OCI-LY7 (cell line): ENCODE data around the gene HMG20B. TPM values are rescaled to one million over a fixed set of nuclear protein-coding genes. Genes with fewer than 3 reads are reported as not detected.
A peak's percentile ranks its signal among the peaks of the same experiment; 100 is the strongest.

Experiments
- BruUV-seq: library from RNA; stranded (reverse); fragments of 400-500 nt; replicated peaks from 2 replicates; lab custom pipeline; 2021; lab: Mats Ljungman, UMichigan
- CTCF ChIA-PET: fragments of 300-600 bp; sonication (Branson Sonifier 250); formaldehyde crosslinking; loops from one replicate; lab custom pipeline; 2022; ENCODE audit warnings: antibody characterized with exemption; ENCODE audit not compliant: unreplicated experiment; lab: Charles Lee
- POLR2A ChIA-PET: fragments of 300-600 bp; sonication (Branson Sonifier 250); formaldehyde crosslinking; loops from one replicate; lab custom pipeline; 2022; ENCODE audit warnings: antibody characterized with exemption; lab: Charles Lee
- DNase-seq: peaks from one replicate; pipeline ENCODE4 v3.0.0-alpha.2; 2015; ENCODE audit warnings: low spot score
- H2AFZ ChIP-seq: fragments of 200-600 bp; sonication (generic), shearing (Covaris generic); 2 replicates; pipeline ENCODE4 v1.6.1; 2014; ENCODE audit warnings: mild to moderate bottlenecking, antibody characterized with exemption, low read length, moderate library complexity
- H3K27ac ChIP-seq: fragments of 200-600 bp; sonication (generic); 2 replicates; pipeline ENCODE4 v1.5.1; 2014; ENCODE audit warnings: mixed run types, low read depth, mild to moderate bottlenecking, moderate library complexity, low read length, inconsistent platforms; ENCODE audit not compliant: poor library complexity, severe bottlenecking
- H3K36me3 ChIP-seq: fragments of 200-600 bp; sonication (generic); 2 replicates; pipeline ENCODE4 v1.6.1; 2014; ENCODE audit warnings: mild to moderate bottlenecking, antibody characterized with exemption, low read length, moderate library complexity, mixed read lengths; ENCODE audit not compliant: insufficient read depth
- H3K4me1 ChIP-seq: fragments of 200-600 bp; sonication (generic); 2 replicates; pipeline ENCODE4 v1.5.1; 2014; ENCODE audit warnings: mild to moderate bottlenecking, low read length; ENCODE audit not compliant: insufficient read depth, poor library complexity, severe bottlenecking
- H3K4me2 ChIP-seq: fragments of 200-600 bp; sonication (generic); 2 replicates; pipeline ENCODE4 v1.6.1; 2014; ENCODE audit warnings: mild to moderate bottlenecking, low read length
- H3K4me3 ChIP-seq: fragments of 200-600 bp; sonication (generic); 2 replicates; pipeline ENCODE4 v1.5.1; 2014; ENCODE audit warnings: mild to moderate bottlenecking, low read depth, low read length; ENCODE audit not compliant: poor library complexity, severe bottlenecking
- H3K79me2 ChIP-seq: fragments of 200-600 bp; sonication (generic); 2 replicates; pipeline ENCODE4 v1.6.1; 2016; ENCODE audit warnings: low read depth, mild to moderate bottlenecking, low read length, moderate library complexity, mixed read lengths; ENCODE audit not compliant: insufficient read depth
- H3K9me2 ChIP-seq: fragments of 200-600 bp; sonication (generic); 2 replicates; pipeline ENCODE4 v1.6.1; 2016; ENCODE audit warnings: mild to moderate bottlenecking, low read length, mixed read lengths; ENCODE audit not compliant: insufficient read depth
- H3K9me3 ChIP-seq: fragments of 200-600 bp; sonication (generic); 2 replicates; pipeline ENCODE4 v1.6.1; 2014; ENCODE audit warnings: mild to moderate bottlenecking, mixed run types, low read length, mixed read lengths
- H4K20me1 ChIP-seq: fragments of 200-600 bp; sonication (generic); 2 replicates; pipeline ENCODE4 v1.6.1; 2014; ENCODE audit warnings: mild to moderate bottlenecking, antibody characterized with exemption, low read length, moderate library complexity, mixed read lengths; ENCODE audit not compliant: insufficient read depth
- EZH2phosphoT487 ChIP-seq: fragments of 200-600 bp; sonication (generic); IDR thresholded peaks from 2 replicates; pipeline ENCODE4 v1.6.1; 2018; ENCODE audit warnings: low read depth, borderline replicate concordance, mild to moderate bottlenecking, mixed run types, antibody characterized with exemption, low read length, moderate library complexity, mixed read lengths
- intact Hi-C: fragments of 100-400 bp; cut with micrococcal nuclease; formaldehyde crosslinking; loops from one replicate; pipeline ENCODE4 v1.10.0; 2022; ENCODE audit not compliant: unreplicated experiment
- total RNA-seq, 2 experiments: library from RNA; depleted of rRNA in 1 of 2; stranded (reverse); fragments of >200 nt in 1 of 2; shearing (Covaris generic) in 1 of 2; gene quantifications; 2 replicates each; pipeline ENCODE4 v1.2.3, GENCODE V29; 2014 to 2022
- TF ChIP-seq, protein P1 (sequence below): fragments of 200-600 bp; sonication (generic); conservative IDR thresholded peaks from 2 replicates; pipeline ENCODE4 v1.5.1; 2014; ENCODE audit warnings: mild to moderate bottlenecking, antibody characterized with exemption, low read length, moderate library complexity, mixed read lengths

The HMG20B gene
- total RNA-seq, 2 experiments from 2014 or later, result 91.0 to 119 TPM

- H4K20me1 ChIP-seq, result no peaks in the 10 kb centered on the region
- H3K27ac ChIP-seq, result no peak overlapping the region
- H3K36me3 ChIP-seq, result peaks cover 25% of the 10 kb centered on the region
- H2AFZ ChIP-seq, result no peak overlapping the region
- ChIA-PET CTCF (no interaction called here), POLR2A (no interaction called here)
- intact Hi-C loops, result no loop called here
- H3K4me3 ChIP-seq, result no peak overlapping the region
- no TSS peak for BruUV-seq
- no peaks in the 10 kb centered on the region for H3K9me3 ChIP-seq
- H3K4me1 ChIP-seq, result no peaks in the 10 kb centered on the region
- H3K4me2 ChIP-seq, result no peak overlapping the region
- TF ChIP-seq, protein P1, sequence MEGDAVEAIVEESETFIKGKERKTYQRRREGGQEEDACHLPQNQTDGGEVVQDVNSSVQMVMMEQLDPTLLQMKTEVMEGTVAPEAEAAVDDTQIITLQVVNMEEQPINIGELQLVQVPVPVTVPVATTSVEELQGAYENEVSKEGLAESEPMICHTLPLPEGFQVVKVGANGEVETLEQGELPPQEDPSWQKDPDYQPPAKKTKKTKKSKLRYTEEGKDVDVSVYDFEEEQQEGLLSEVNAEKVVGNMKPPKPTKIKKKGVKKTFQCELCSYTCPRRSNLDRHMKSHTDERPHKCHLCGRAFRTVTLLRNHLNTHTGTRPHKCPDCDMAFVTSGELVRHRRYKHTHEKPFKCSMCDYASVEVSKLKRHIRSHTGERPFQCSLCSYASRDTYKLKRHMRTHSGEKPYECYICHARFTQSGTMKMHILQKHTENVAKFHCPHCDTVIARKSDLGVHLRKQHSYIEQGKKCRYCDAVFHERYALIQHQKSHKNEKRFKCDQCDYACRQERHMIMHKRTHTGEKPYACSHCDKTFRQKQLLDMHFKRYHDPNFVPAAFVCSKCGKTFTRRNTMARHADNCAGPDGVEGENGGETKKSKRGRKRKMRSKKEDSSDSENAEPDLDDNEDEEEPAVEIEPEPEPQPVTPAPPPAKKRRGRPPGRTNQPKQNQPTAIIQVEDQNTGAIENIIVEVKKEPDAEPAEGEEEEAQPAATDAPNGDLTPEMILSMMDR, result no peak
- TF ChIP-seq EZH2phosphoT487, result no peak
- H3K79me2 ChIP-seq, result peaks cover 5% of the 10 kb centered on the region; the same call in 1 of the 2 replicates
- no peak for DNase-seq
- no peaks in the 10 kb centered on the region for H3K9me2 ChIP-seq
These were observed 5.1 kb downstream of the HMG20B start for GRCh38 chr19:3577723-3578344.

GRCh38 chr19:3578390-3578789, 5.6 kb downstream of the HMG20B start:
- Histone ChIP-seq H3K9me3 (no peaks in the 10 kb centered on the region), H3K4me1 (no peaks in the 10 kb centered on the region), H3K4me2 (no peak overlapping the region), H3K36me3 (peaks cover 25% of the 10 kb centered on the region), H3K79me2 (peaks cover under 1% of the 10 kb centered on the region; the same call in 1 of the 2 replicates), H3K9me2 (no peaks in the 10 kb centered on the region), H3K27ac (no peak overlapping the region), H2AFZ (no peak overlapping the region), H3K4me3 (no peak overlapping the region), H4K20me1 (no peaks in the 10 kb centered on the region)
- CTCF ChIA-PET, result no interaction called here
- DNase-seq, result no peak
- no peak for TF ChIP-seq EZH2phosphoT487
- TF ChIP-seq, protein P1, result no peak
- POLR2A ChIA-PET, result interaction anchor here (1.2 kb wide), 1 partner anchor 49 kb away, joined by 3 read pairs; no protein-coding TSS in a partner anchor
- BruUV-seq, result TSS peak; percentile 78
- intact Hi-C loops, result no loop called here
